GM21360 (cell line): Measurements from ENCODE around the gene LAMA4.

Source experiments
- ATAC-seq: cut with Tn5 transposase; IDR thresholded peaks from one replicate; pipeline ENCODE4 v1.9.1; 2021; ENCODE audit warnings: mild to moderate bottlenecking, moderate library complexity; ENCODE audit not compliant: unreplicated experiment

The LAMA4 gene

DNA sequence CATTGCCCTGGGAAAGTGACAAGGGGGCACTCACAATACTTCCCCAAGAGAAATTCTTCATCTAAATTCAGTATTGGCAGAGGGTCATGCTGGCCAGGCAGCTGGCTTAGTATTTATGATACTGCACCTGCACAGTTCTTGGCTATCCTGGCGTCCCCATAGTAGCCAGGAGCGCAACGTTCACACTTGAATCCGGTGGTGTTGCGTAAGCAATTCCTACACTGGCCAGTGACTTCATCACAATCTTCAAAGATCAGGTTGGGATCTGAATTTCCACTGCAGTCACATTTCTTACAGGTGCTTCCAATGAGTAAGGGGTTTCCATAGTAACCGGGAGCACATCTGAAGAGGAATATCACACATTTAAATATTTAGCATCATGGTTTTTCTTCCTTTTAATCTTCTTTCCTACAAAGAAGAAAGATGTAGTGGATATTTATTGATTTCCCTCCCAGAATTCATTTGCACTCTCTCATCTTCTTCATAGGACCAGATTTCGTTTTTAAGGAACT lies 62.8 kb downstream of the LAMA4 start:
- no peak for ATAC-seq

DNA sequence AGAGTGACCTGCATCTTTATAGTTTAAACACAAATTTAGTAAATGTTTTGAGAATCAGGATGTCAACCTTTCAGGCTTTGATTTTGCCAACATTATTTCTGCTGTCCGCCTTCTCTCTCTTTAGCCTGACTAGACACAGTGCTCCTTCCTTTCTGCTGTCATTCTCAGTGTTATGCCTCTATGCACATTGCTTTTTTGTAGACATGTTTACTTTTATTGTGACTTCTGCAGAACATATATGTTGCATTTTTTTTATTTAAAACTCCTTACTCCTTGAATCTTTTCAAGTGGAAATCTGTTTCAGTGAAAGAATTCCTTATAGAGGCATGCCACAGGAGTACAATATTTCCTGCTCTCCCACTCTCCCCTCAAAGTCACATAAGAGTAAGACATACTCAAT lies 64.2 kb downstream of the LAMA4 start:
- no peak for ATAC-seq

DNA sequence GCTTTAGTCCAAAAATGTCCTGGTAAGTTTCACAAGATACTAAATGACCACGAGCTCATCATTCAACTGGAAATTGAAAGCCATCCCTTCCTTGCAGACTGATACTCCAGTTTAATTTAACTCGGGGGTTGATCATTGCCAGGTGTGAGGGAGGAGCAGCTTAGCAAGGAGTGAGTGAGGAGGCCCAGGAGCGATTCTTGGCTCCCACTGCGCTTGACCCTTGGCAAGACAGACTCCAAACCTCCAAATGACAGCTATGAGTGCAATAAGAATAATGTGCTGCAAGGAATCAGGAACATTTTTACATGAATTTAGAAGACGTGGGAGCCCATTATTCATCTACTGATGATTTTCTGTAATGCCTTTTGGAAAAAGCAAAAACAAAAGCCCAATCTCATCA lies 64.9 kb downstream of the LAMA4 start:
- no peak for ATAC-seq

DNA sequence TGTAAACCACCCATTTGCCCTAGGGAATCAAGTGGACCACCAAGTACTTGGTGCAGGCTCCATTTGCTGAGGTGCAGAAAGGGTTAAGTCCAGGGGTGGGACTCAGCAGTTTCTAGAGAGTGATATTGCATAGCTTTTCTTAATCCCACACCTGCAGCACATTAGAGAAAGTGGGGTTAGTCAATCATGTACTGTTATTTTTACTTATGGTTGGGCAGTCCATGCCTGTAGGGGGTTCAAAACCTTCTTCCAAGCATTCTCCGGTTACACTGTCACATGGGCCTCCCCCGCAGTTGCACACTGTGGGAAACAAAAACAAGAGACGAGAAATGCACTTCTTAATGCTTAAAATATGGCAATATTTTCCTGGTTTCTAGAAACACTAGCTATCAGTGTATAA lies 65.5 kb downstream of the LAMA4 start:
- ATAC-seq, result no peak

DNA sequence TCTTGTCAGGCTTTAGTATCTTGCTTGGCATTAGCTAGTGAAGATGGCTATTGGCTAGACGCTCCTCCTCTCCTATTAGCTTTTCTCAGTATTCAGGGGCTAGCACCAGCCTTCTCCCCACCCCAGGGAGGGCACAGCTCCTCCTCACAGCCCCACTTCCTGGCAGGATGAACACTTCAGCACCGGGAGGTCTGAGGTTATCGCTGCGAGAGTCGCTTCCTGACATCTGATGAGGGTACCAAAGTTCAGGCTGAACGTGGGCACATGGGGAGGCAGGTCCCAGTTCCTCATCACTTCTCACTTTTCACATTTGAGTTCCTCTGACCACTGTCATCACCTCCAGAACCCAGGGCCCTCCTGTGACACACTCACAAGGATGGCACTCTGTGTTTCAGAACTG lies 66.6 kb downstream of the LAMA4 start:
- no peak for ATAC-seq

DNA sequence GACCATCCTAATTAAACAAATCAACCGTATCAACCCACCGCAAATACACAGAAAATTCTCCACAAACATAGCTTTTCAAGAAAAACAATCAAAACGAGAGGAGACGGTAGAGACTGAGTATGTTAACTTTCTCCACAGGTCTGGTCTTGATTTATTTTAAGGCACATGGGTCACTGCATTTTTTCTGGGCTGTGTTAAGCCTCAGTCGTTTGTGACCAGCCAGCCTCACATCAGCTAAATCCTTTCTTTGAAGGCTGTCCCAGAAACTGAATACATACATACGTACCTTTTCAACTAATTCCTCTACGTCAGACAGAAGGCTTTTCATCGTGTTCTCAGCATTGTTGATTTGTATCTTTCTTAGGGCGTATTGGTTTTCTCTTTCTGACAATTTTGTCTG lies 69.4 kb downstream of the LAMA4 start:
- ATAC-seq, result no peak

DNA sequence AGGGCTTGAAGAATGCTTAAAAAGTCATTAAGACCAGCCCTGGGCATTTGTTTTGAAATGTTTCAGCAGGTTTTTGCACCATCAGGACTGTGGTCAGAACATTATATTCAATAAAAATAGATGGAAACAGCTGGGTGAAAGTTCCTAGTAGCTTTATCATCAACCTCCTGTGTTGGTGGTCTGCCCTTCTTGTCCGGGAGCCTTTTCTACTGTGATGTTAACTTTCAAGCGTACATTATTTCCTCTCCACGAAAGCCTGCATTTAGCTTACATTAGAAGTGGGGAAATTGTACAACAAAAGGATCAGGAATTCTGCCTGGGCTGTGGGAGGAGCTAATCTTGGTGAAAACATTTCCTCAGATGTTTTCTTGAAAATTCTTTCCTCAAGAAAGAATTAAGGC lies 71.1 kb downstream of the LAMA4 start:
- ATAC-seq, result no peak

DNA sequence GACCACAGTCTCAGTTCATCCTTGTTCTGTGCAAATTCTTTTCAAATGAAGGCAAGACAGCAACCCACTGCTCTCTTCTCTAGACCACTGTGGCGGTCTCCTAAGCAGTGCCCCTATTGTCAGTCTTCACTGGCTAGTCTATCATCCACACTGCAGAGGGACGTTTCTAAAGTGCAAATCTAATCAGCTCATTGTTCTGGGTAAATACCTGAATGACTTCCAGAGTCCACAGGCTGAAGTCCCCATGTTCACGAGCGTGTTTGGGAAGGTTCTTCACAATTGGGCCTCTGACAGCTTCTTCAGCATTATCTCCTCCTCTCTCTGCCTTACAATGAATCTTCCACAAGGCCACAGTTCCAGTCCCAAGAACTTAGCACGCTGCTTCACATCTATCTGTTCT lies 73.2 kb downstream of the LAMA4 start:
- no peak for ATAC-seq

DNA sequence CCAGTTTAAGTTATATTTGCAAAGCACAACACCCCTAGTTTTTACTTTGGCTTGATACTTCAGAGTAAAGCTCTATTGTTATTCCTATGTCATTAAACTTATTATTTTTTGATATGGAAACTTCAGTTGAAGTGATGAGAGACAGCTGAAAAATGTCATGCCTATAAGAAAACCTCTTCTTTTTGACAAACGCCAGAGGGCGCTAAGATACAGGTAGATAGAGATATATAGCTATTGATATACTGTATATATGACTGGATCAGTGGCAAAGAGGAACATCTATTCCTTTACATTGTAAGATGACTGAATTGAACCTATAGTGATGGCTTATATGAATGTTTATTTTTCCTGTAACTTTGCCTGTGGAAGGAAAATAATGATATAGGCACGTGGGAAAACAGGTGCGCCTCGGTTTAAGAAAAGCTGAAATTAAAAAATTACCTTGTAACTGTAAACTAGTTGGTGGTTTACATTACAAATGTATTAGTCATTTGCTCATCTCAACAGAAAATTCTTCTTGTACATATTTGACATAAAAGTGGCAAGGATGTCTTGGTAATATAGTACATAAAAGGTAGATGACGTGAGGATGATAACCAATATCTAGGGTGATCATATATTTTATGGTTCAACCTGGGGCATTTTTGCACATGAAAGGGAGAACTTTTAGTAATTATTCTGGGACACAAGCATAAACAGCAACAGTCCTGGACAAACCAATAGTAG lies 74.1 kb downstream of the LAMA4 start:
- ATAC-seq, result no peak

DNA sequence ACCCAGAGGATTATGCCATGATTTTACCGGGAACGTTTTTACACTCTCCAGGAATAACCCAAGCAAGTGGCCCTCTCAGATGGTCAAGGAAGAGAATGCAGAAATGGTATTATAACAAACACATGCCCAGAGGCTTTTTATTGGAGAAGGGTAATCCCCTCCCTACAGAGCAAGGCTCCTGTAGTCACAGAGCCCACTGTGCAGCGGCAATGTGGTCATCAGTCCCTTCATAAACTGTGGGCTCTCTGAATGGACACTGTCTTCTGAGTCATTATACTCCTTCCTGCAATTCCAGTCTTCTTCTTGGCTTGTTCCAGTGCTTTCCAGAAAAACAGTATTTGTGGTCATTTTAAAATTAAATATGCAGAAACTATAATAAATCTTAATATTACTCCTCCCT lies 74.7 kb downstream of the LAMA4 start:
- ATAC-seq, result no peak

DNA sequence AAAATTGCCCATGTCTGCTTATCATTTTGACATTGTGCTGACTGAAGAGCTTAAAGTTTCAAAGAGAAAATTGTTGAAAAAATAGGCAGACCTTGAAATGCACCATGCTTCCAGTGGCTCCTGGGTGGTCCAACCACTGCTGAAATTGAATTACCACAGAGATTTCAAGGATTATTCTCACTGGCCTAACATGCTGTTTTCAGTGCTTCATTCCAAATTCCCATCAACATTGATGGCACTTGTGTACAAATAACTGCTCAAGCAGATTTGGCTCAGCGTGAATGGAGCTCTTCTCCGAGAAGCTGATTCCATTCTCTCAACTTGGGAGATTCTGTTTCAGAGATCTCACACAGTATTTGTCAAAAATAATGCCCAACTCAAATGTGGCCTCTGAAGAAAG lies 75.5 kb downstream of the LAMA4 start:
- no peak for ATAC-seq

DNA sequence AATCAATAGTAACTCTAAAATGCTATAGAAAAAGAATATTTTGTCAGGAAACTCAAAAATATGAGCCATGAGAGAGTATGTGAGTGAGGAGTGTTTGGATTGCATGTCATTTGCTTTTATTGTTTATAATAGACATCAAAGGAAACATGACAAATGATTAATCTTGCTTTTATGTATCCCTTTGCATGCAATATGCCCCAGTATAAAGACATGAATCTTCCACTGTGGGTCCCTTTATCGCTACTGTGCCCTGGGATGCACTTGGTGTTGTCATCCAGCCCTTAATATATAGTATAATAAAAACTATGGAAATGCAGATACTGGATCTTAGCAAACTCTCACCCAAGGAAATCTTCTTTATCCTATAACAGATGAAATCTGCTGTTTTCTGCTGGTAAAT lies 77.3 kb downstream of the LAMA4 start:
- ATAC-seq, result no peak

DNA sequence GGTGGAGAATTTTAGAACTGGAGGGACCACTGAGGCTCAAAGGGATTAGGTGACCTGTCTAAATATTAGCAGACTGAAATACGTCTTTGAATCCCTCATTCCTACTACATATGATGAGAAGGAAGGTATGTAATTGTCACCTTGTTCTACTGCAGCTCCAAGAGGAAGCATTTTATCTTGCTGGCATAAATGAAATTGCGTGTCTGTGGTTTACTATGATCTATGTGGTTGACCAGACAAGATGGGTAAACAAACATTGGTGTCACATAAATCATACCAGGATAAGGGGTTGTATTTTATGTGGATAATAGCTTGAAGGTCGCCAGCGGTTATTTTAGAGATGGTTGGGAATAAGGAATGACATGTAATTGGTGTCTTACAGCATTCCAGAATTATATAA lies 78.2 kb downstream of the LAMA4 start:
- no peak for ATAC-seq

DNA sequence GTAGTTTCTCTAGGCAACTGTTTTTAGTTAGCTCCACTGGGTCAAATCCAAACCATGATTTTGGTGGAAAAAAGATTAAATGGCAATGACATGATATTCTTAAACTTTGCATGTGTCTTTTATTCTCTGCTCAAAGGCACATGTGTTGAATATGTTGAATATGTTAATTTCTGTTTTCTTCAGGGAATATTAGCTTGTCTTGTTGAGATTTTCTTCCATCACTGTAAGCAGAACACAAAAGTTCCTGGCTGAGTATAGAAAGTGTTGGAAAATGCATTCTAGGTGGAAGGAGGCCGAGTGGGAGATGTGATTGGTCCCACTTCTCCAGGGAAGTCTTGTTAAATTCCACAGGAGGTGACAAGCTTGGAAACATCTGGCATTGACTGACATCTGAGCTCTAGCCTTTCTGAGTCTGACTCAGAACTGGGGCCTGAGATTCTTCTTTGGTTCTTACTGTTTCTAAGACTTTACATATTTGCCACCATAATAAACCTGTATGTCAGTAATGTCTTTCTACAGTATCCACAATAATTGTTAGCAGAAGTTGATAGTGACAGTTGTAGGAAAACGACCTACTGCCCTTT lies 81.1 kb downstream of the LAMA4 start:
- no peak for ATAC-seq

DNA sequence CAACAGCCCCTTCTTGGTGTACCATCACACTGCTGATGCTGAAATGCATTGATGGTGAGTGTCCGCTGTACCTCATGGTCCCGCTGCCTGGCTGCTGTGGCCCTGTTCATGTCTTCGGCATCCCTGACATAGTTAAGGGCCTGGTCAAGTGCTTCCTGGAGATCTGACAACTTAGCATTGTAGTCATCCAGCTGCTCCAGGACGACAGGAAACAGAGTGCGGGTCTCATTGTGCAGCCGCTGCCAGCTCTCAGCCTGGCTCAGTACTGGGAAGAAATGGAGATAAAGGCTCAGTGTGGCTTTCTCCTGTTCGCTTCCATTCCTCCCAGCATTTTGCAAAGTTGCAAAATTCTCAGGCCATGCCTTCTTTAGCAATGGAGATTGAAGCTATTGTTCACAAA lies 81.8 kb downstream of the LAMA4 start:
- no peak for ATAC-seq

DNA sequence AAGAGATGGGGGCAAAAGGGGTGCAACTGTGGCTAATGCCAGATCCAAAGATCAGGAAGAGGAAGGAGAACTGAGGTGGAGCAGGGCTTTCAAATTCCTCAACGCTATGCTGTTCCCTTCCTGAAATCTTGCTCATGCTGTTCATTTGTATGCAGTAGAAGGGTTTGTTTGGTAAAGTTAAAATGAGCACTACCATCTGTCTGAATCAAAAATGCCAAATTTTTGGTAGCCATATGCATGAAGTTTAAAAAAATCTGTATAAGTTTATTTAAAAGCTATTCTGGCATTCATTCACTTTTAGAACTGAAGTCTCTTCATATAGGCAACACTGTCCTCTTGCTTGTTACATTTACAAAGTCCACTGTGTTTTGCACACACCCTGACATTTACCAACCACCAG lies 84.8 kb downstream of the LAMA4 start:
- ATAC-seq, result no peak

DNA sequence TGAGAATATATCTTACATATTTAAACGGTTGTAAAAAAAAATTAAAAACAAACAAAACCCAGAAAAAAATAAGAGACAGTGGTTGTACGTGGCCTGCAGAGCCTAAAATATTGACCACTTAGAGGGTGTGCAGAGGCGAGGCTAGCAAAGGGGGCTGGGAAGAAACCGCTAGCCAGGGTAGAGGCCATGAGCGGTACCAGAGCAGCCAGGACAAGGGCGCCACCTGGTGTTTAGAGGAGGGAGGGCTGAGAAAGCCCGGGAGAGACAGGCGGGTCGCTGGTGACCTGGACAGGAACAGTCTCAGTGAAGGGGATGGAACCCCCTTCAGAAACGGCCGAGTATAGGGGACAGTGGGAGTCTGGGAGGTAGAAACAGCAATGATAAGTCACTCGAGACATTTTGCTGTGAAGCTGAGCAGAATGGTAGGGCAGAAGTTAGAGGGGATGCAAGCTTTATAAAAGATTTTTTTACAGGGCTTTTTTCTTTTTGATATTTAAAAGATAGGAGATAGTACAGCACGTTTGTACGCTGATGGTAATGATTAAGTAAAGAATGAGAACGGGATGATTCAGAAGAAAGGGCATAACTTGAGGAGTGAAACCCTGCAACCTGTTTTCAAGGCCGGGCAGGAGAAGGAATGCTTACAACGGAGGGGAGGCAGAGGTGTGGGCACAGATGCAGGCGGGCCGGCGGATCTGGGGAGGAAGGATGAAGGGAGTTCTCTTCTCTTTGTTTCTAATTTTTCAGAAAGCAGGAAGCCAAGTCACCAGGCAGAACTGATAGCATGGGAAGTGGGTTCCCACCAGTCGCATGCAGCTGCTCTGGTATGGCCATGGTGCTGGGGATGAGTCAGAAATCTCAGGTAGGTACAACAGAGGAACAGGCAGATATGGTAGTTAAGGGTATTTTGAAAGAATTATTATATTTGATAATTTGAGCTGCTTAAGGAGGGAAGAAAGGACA lies 90.8 kb downstream of the LAMA4 start:
- ATAC-seq, result peak; percentile 99

DNA sequence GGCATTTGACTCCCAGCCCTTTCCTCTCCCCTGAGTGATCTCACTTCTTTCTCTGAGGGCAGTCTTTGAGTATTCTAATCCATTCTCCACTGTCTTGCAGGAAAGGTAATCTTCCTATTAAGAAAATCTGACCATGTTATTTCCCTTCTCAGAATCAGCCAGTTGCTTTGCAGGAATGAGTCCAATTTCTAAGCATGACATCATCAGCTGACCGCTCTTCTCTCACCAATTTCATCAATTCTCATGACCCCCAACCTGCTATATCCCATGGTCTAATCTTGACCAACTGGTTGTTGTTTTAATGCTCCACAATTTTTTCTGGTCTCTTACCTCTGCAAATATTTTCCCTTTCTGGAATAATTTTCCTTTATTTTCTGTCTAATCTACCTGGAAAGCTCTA lies 93.6 kb downstream of the LAMA4 start:
- no peak for ATAC-seq

DNA sequence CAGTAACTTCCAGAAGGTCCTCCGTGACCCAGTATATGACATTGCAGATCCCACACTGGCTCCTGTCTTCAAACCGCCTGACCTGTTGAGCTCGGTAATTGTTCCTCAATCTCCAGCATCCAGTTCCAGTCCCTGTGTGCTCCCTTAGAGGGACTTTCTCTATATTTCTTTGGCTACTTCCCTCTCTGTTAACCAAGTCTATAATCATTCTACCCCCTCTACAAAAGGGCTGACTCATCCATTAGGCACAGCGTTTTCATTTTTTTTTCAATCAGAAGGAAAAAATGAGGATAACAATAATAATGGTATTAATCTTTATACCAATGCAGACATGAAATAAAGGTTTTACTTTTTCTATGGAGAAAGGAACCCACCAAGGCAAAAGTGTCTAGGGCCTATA lies 97.7 kb downstream of the LAMA4 start:
- no peak for ATAC-seq

DNA sequence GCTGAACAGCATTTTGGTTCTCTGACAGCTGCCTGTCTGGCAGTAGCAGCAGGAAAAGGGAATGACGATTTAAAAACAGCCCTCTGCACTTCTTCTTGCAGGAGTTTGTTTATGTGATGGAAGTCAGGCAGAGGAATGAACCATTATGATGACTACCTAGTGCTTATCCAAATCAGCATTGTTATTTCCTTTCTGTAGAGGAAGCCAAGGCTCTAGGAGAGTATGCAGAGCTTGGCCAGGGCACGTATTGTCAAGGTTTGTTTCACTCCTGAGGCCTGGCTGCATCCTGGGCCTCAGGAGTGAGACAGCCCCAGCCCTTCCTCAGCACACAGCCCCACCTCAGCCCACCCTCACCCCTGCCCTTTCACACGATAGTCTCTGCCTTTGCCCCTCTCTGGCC lies 98.5 kb downstream of the LAMA4 start:
- ATAC-seq, result no peak

DNA sequence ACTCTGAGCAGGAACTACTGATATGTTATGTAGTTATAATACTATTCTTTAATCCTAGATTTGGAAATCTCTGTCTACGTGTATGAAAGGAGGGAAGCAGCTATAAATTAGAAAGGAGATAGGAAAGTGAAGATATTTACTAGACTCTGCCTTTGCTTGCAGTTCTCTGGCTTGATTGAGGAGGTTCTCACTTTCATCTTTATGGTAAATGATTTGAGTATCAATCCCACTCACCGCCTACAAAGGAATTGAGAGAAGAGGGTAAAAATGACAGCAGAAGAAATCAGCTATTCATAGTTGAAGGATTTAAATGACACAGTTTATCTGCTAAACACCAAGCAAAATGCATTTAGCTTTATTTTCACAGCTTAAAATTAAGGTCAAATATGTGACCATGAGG lies 99.7 kb downstream of the LAMA4 start:
- no peak for ATAC-seq
